Activated T-cell treated with anti-CD3 and anti-CD28 coated beads for 4 hours (primary cell): ENCODE results near the gene KHDC4.

Experiments used
- DNase-seq: peaks from one replicate; pipeline ENCODE4 v3.0.0-alpha.2; 2020

Gene KHDC4

GRCh38 chr1:155968670-155969069 lies 34.5 kb upstream of the KHDC4 start:
- no peak for DNase-seq

DNA sequence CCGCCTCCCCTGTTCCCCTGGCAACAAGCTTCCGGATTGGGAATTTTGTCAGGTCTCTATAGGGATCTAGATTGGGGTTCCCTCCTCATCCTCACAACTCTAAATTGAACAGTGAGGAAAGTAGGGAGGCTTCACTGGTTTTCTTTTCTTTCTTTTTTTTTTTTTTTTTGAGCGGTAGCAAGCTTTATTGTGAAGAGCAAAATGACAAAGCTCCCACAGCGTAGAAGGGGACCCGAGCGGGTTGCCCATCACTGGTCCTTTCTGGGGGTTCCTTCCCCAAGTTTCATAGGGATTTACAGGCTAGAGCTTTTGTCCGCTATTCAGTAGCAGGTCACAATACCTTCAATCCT lies 33.8 kb upstream of the KHDC4 start:
- no peak for DNase-seq

DNA sequence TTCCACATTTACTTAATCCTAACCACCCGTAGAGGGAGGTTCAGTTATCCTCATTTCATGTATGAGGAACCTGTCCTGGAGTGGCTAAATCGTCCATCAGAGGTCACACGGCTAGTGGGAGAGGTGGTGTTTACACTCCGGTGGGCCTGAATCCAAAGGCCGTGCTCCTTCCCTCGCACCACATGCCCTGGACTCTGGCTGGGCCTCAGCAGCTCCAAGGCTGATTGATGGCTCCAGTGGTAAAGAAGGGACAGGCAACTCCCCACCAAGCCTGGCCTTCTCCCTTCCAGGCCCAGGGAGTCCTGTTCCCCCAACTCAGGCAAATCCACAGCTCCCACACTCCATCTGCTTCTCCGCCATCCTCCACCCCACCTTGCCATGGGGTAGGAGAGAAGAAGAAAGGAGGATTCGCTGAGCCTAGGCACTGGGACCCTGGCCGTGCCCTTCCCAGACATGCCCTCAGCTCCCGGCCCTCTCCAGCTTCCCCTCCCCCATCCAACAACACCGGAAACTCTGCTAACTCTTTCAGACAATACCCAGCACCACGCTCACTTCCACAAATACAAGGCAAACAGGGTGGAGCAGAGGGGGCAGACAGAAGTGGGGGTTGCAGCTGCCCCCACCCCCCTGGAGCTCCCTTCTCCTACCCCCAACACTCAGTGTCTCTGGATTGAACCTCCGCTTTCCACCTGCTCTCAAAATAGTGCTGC lies 33.3 kb upstream of the KHDC4 start:
- DNase-seq: no peak

DNA sequence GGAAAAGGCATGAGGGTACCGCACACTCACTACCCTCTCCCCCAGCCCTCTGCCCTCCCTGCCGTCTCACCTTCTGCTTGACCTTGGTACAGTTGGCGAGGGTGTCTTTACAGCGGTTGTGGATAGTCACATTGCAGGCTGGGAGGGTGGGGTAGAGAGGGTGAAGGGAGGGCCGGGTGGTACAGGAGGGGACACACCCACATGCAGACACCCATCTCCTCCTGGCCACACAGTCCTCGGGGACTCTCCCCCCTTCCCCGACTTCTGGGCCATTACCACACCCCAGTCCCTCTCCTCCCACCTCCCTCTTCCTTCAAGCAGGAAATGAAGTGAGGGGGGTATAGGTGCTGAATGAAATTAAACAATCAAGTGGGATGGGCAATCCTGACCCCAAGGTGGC lies 32.5 kb upstream of the KHDC4 start:
- DNase-seq: no peak

DNA sequence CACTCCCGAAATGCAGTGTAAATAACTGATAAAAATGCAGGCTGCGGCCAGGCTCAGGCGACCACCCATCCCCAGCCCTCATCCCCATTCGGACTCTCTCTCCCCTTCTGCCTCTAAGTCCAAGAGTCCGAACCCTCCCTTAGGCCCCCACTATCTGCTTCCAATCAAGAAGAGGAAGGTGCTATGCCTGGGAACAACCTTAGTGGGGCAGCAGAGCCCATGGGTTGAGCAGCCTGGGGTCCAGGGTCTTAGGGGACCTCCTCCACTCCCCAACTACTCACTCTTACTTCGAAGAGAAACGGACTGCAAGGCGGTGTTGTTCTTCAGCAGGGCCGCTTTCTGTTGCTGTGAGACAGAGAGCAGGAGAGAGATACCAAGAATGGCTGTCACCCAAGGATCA lies 31.9 kb upstream of the KHDC4 start:
- DNase-seq: no peak

GRCh38 chr1:155964193-155964592 lies 30.0 kb upstream of the KHDC4 start:
- no peak for DNase-seq

- DNase-seq: no peak
Measured at GRCh38 chr1:155962599-155963211, 28.5 kb upstream of the KHDC4 start.

GRCh38 chr1:155961937-155962336 lies 27.7 kb upstream of the KHDC4 start:
- no peak for DNase-seq

- DNase-seq: no peak
Measured at GRCh38 chr1:155960081-155960745, 26.0 kb upstream of the KHDC4 start.

- DNase-seq: no peak
Measured at GRCh38 chr1:155957411-155957915, 23.2 kb upstream of the KHDC4 start.

DNA sequence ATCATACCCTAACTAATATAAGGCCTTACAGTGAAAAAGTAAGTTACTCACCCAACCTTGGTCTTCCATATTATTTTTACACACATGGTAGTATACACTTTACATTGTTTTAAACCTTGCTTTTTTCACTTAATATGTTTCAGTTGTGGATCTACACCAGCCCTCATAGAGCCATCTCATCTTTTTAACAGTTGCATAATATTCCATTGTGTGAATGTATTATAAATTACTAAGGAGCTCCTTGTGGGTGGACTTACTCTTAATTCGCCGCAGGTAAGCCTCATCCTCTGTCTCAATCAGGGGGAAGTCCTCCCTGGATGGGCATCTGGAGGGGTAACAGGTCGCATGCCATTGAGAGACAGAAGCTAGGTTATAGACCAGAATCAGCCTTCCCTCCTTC lies 20.4 kb upstream of the KHDC4 start:
- no peak for DNase-seq

GRCh38 chr1:155952505-155952890 lies 18.3 kb upstream of the KHDC4 start:
- DNase-seq: no peak

GRCh38 chr1:155951753-155952504 lies 17.7 kb upstream of the KHDC4 start:
- no peak for DNase-seq

GRCh38 chr1:155950829-155951228 lies 16.6 kb upstream of the KHDC4 start:
- DNase-seq: no peak

DNA sequence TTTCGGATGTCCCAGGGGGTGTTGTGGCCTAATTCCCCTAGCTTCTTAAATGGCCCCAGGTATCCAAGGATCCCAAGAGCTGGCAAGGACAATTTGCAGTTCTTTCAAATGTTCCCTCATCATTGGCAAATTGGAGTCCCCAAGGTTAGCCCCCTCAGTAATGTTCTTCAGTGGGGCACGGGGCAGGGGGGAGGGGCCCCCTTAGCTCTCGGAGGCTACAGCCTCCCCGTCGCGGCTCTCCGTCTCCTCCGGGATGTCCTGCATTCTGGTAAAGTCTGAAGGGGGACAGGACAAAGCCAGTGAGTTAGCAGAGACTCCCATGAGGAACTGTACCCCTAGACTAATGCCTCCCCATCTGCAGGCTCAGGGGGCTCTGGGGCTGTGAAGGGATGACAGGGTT lies 13.5 kb upstream of the KHDC4 start:
- no peak for DNase-seq

DNA sequence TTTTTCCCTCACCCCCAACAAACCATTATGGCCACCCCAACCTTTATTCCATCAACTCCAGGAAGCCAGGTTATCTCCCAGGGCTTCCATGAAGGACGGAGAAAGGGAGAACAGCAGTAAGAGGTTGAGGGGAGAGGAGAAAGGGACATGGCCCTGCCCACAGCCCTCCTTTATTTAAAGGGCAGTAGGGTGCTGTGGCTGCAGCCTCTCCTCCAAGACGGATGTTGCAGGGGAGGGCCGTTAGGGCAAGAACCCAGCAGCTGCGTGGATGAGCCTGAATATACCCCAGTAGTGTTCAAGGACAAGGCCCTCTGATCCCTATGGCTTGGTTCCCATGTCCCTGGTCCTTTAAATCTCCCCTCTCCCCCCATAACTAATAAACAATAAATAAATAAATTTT lies 13.1 kb upstream of the KHDC4 start:
- DNase-seq: no peak

DNA sequence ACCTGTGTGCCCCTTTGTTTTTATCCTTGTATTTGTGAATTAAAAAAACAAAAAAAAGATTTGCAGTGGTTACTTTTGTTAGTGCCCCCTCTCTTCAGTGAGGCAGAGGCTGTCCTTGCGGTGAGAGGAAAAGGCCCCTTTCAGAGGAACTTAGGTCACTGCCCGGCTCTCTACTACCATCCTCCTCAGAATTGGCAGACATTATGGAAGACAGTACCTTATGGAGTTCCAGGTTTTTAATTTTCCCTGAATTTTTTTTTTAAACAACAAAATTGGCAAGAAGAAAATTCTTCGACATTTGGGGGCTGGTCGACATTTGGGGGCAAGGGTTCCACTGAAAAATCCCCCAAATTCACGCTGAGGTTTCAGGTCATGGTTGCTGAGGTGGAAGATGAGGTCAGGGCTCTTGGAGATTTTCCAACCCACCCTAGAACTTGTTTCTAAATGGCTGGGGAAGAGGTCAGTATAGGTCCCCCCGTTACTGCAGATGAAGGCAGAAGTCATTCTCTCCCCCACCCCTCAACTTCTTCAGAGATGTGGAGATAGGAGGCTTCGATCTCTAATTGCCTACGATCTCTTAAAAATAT lies 12.5 kb upstream of the KHDC4 start:
- no peak for DNase-seq

DNA sequence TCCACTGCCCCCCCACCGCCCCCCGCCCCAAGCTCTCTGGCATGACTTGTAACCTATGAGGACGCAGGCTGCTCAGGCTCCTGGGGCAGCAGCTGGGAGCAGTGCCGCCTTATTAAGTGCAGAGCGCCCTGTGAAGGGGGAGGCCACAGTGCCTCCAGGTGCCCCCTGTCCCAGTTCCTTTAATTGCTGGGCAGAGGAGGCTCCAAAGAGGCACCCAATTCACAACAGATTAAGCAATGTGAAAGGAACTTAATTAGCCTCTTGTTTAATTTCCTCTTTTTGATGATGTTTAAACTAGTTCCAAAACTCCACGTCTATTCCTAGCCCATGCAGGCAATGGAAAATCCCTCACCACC lies 10.2 kb upstream of the KHDC4 start:
- no peak for DNase-seq

DNA sequence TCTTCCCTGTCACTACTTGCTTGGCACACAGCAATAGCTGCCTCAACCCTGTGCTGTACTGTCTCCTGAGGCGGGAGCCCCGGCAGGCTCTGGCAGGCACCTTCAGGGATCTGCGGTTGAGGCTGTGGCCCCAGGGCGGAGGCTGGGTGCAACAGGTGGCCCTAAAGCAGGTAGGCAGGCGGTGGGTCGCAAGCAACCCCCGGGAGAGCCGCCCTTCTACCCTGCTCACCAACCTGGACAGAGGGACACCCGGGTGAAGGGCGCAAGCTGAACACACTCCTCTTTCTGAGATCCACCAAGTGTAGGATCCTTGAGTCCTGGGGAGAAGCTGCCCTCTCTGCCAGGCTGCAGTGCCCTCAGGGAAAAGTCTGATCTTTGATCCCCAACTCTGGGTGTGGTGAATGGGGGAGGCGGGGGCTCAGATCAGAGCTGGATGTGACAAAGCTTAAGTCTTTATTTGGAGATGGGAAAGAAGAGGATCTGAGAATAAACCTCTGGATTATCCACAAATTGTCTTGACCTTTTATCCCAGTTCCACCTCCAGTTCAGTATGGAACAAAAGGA lies 8.4 kb upstream of the KHDC4 start:
- DNase-seq: no peak

DNA sequence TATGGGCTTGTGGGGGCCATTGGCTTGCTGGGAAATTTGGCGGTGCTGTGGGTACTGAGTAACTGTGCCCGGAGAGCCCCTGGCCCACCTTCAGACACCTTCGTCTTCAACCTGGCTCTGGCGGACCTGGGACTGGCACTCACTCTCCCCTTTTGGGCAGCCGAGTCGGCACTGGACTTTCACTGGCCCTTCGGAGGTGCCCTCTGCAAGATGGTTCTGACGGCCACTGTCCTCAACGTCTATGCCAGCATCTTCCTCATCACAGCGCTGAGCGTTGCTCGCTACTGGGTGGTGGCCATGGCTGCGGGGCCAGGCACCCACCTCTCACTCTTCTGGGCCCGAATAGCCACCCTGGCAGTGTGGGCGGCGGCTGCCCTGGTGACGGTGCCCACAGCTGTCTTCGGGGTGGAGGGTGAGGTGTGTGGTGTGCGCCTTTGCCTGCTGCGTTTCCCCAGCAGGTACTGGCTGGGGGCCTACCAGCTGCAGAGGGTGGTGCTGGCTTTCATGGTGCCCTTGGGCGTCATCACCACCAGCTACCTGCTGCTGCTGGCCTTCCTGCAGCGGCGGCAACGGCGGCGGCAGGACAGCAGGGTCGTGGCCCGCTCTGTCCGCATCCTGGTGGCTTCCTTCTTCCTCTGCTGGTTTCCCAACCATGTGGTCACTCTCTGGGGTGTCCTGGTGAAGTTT lies 7.8 kb upstream of the KHDC4 start:
- DNase-seq: no peak

- DNase-seq: no peak
Measured at GRCh38 chr1:155940993-155941844, 7.0 kb upstream of the KHDC4 start, which contains the start of gene RXFP4. TSS of gene RXFP4 (plus strand) at chr1:155941638. CDS start at chr1:155941710, 72 bp downstream.
